Omental fat pad (tissue), 4 donors: ENCODE data around the gene DDHD1. TPM values are rescaled to one million over a fixed set of nuclear protein-coding genes. Genes with fewer than 3 reads are reported as not detected.

Experiments
- ATAC-seq: fragments of 150-250 bp; one replicate; pipeline ENCODE4 v1.9.1; 2016; ENCODE audit warnings: mild to moderate bottlenecking, moderate library complexity; ENCODE audit not compliant: low FRiP score
- DNase-seq: peaks from one replicate; pipeline ENCODE4 v3.0.0-alpha.2; 2019; ENCODE audit warnings: low spot score
- CTCF ChIP-seq, 3 donors: fragments of 450-650 bp; IDR thresholded peaks; one replicate each; pipeline ENCODE4 v1.5.1; 2016 to 2017; ENCODE audit warnings: antibody characterized with exemption in 3 of 3, mild to moderate bottlenecking in 3 of 3, moderate library complexity in 2 of 3
- total RNA-seq, 4 donors: library from RNA; depleted of rRNA; stranded (reverse); fragments of >200 nt; gene quantifications; one replicate each; pipeline ENCODE4 v1.1.0, GENCODE V29; 2016

DDHD1 gene
- total RNA-seq, 4 donors from 2014 or later = 13.7 to 26.3 (median 21.2) TPM

- no peak for DNase-seq
- no peak for TF ChIP-seq CTCF (IDR thresholded peaks at IDR 0.05)
- ATAC-seq = no peak
Measured at GRCh38 chr14:53168786-53169185, 15.7 kb upstream of the DDHD1 start.

- ATAC-seq (peak; percentile 44), DNase-seq (no peak)
- no peak for TF ChIP-seq CTCF (IDR thresholded peaks at IDR 0.05)
Measured at GRCh38 chr14:53167602-53168328, 14.6 kb upstream of the DDHD1 start.

- TF ChIP-seq CTCF (IDR thresholded peaks at IDR 0.05) = no peak
- no peak for DNase-seq
- ATAC-seq = no peak
Measured at GRCh38 chr14:53161758-53162435, 8.8 kb upstream of the DDHD1 start.

GRCh38 chr14:53156238-53156637 lies 3.1 kb upstream of the DDHD1 start:
- no peak for ATAC-seq
- no peak for TF ChIP-seq CTCF (IDR thresholded peaks at IDR 0.05)
- no peak for DNase-seq

- TF ChIP-seq CTCF (IDR thresholded peaks at IDR 0.05) = no peak
- no peak for ATAC-seq
- no peak for DNase-seq
Measured at GRCh38 chr14:53153702-53154112, 584 bp upstream of the DDHD1 start.

GRCh38 chr14:53152184-53152886 lies 788 bp downstream of the DDHD1 start:
- ATAC-seq (peak; percentile 55), DNase-seq (peak; percentile 44)

More at GRCh38 chr14:53152184-53152886, 788 bp downstream of the DDHD1 start:
- TF ChIP-seq CTCF (IDR thresholded peaks at IDR 0.05) = no peak
